ENCODE data around the gene RGPD6. TPM values are rescaled to one million over a fixed set of nuclear protein-coding genes. Genes with fewer than 3 reads are reported as not detected.
"Not testable (repeated sequence)": the region's sequence is repeated elsewhere in the genome, so short reads cannot be mapped to it uniquely, and the experiment has no call there.

RGPD6 gene
- polyA plus RNA-seq (2012; ENCODE audit: missing spikeins): 18.8 TPM

DNA sequence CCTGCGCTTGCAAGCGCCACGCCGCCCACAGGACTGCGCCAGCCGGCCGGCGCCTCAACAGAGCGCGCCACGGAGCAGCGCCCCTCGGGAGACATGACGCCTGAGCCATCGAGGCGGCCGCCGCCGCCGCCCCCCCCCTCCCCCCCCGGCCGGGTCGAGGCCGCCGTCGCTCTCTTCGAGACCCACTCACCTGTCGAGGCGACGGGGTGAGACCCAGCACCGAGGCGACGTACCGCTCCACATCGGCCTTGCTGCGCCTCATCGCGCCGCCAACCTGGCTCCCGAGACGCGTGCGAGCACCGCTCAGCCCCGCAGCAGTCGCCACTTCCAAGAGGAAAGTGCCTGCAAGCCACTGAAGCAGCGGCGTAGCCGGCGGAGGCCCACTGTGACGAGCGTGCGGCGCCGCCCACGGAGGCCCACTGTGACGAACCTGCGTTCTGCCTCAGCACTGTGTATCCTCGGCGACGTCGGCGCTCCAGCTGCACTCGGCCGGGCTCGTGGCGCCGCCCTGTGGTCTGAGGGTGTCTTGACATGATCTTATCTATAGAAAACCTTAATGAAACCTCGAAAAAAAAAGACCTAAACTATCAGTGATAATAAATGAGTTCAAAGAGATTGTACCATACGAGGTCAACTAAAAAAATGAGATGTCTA is at the start of gene RGPD6:
RGPD6 (minus strand) TSS at position 460 of the 654 bp plus-strand sequence; CDS start at position 262, 198 bp downstream.
- peak; percentile 93 for FAIRE-seq
- DNase-seq (ENCODE audit: insufficient read length): not testable (repeated sequence)

- not testable (repeated sequence) for DNase-seq (ENCODE audit: insufficient read length); FAIRE-seq
Observed at GRCh38 chr2:110619326-110619939, 42.4 kb upstream of the RGPD6 start.

DNA sequence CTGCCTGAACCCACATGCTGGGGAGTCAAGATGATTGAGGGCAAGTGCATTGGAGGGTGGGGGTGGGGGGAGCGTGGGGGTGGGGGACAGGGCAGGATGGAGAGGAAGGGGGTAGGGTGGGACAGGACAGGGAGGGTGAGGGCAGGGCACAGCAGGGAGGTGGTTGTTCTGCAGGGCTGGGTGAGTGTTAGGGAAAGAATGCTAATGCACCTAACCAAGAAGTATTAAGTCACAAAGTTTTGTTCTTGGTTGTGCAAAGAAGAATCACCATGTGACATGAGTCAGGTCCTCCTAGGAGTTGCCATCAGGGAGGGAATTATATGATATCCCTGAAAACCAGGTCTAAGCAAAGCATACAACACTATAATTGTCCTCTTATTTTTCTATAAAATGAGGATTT is 36.9 kb upstream of the RGPD6 start:
- DNase-seq (ENCODE audit: insufficient read length); FAIRE-seq: not testable (repeated sequence)

- not testable (repeated sequence) for FAIRE-seq
Observed at GRCh38 chr2:110610613-110611250, 33.7 kb upstream of the RGPD6 start.

GRCh38 chr2:110609843-110610612 is 33.0 kb upstream of the RGPD6 start:
- FAIRE-seq; DNase-seq (ENCODE audit: insufficient read length): not testable (repeated sequence)

More at GRCh38 chr2:110610613-110611250, 33.7 kb upstream of the RGPD6 start:
- not testable (repeated sequence) for DNase-seq (ENCODE audit: insufficient read length)

DNA sequence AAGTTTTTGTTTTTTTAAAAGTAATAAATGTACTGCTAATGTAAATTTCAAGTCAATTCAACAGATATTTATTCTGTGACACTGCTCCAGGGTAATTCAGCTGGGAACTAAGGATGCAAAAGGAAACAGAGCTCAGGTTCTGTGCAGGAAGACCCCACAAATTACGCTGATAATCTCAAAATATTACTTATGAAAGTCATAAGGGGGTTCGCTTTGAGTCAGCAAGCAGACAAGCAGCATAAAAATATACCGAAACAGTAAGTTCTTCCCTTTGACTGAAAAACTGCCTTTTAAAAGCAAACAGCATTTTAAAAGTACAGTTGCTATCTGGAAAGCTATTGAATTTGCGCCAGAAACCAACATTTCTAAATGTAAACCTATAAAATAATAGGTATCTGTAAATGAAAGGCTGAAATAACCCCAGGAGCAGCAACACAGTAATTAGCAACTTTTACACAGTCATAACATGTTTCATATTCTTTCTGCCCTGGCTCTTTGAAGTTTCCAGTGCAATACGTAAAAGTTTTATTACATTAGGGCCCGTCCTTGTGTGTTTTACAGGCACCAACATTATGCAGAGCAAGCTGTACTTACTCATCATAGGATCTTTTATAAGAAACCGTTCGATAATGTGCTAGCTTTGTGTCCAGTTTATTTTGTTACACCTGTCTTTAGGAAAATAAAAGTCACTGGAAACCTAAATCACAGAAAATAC is 31.9 kb upstream of the RGPD6 start:
- FAIRE-seq; DNase-seq (ENCODE audit: insufficient read length): not testable (repeated sequence)

- FAIRE-seq; DNase-seq (ENCODE audit: insufficient read length): not testable (repeated sequence)
Observed at GRCh38 chr2:110605057-110605456, 28.0 kb upstream of the RGPD6 start.

DNA sequence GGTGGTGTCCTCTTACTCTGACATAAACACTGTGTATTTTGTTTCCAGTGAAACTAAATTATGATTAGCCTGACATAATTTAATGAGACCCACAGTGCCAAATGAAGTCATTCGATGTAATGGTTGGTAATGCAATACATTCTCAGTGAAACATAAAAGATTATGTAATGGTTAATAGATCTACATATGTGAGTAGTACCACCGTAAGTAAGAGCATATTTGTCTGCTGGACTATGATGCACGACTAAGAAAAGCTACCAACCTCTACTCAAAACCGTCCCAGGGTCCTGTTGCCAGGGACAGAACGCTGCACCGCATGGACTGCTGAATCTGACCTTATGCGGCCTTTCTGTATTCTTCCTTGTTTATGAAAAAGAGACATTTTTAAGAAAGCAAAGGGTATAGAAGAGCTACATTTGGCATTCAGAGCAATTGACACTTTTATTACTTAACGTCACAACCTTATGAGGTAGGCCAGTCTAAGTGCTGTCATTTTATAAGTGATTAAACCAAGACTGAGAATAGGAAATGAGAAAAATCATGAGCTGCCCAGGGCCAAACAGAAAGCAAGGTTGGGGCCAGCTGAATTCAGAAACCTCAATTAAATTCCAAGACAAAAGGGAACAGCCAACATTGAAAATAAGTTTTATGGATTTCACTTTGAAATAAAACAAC is 27.0 kb upstream of the RGPD6 start:
- not testable (repeated sequence) for DNase-seq (ENCODE audit: insufficient read length); FAIRE-seq

GRCh38 chr2:110602139-110602538 is 25.1 kb upstream of the RGPD6 start:
- not testable (repeated sequence) for DNase-seq (ENCODE audit: insufficient read length); FAIRE-seq

DNA sequence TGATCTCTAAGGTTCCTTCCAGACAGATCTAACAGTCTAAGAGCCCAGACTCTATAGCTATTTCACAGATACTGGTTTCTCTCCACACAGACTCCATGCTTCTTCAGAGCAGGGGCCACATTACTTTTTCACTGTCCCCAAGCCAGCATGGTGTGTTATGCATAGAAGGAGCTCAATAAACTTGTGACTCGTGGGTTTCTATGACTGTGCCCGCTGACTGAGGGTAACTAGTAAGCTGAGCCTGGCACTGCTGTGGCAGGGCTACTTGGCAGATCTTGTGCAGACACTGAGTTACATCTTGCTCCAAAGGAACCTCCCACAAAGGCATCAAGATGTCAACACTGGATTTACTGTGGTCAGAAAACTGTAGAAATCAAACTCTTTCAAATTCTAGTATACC is 15.0 kb upstream of the RGPD6 start:
- not testable (repeated sequence) for DNase-seq (ENCODE audit: insufficient read length); FAIRE-seq

DNA sequence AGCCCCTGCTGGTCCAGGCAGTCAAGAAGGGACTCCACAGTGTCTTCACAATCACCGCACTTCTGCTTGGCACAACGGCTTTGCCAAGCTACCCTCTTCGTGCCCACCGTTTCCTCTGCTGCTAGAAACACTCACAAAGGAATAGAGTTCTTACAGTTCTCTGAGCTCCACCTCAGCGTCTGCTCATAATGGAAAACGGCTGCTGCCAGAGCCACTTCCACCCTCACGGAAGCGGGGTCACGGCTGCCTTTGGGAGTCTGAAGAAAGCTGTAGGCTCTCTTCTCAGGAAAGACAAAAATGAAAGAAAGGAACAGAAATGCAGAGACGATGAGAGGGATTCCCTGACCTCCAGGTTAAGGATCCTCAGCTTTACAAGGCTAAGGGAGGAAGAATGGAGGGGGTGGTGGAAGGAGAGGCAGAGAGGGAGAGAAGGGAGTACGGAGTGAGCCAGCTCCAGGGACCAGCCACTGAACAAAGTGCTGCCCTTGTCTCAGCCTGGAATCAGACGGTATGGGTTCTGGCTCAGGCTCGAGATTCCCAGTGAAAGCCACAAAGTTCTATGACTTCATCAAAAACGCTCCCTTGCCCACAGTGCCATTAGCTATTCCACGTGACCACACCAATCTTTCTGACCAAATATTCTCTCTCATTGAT is 12.8 kb upstream of the RGPD6 start:
- not testable (repeated sequence) for FAIRE-seq; DNase-seq (ENCODE audit: insufficient read length)

- FAIRE-seq; DNase-seq (ENCODE audit: insufficient read length): not testable (repeated sequence)
Observed at GRCh38 chr2:110588520-110588919, 11.5 kb upstream of the RGPD6 start.

DNA sequence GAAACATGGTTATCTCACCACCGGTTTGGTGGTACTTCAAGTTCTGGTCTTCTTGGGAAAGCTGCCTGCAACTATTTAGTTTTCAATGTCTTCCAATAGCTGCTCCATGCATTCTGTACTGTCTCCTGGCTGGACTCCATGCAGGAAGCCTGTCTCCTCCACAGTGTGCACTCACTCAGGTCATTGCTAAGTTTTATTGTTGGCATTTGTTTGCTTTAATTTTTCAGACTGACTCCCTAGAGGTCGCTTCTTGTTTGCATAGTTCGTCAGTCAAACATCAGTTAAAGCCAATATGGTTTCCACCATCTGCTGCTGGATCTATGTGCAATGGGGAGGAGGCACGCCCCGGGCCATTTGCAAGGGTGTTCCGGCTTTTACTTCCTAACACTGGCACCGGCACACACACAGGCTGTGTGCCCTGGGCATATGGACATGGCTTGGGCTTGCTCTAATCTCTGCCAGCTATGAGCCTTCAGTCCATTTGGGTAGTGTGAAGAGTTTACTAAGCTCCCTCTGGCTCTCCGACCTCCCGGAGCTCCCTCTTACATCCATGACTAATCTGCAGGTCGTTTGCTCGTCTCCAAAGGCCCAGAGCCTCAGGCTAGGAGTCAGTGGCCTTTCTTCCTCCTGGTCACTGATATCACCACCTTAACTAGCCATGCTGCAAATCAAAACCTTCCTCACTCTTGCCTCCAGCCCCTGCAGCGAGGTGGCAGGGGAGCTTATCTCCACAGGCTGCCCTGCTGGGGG is 2.4 kb upstream of the RGPD6 start:
- DNase-seq (ENCODE audit: insufficient read length); FAIRE-seq: not testable (repeated sequence)

GRCh38 chr2:110578429-110578828 is 1.4 kb upstream of the RGPD6 start:
- DNase-seq (ENCODE audit: insufficient read length); FAIRE-seq: not testable (repeated sequence)

DNA sequence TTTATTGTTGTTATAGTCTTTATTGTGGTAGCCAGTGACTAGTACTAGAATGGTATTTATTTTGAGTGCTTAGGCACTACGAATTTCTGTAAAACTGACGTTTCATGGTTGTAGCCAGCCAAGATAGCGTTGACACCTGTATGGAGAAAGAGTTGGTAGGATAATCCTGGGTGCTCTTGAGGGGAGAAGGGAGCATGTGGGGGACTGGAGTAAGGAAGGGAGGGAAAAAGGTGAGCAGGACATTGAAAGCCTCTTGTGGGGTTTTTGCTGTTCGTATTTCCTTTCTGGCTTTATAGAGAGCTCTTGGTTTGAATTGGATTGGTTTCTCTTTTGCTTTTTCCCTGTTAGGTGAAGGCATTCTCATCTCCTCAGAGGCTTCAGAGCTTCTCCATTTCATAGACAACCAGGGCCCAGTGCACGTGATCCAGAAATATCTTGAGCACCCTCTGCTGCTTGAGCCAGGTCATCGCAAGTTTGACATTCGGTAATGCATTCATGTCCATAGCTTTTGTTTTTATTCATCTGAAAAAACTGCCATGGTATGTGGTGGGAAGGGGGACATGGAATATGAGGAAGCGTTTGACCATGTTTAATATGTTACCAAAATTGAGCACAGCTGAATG is 77.2 kb downstream of the RGPD6 start:
- not testable (repeated sequence) for DNase-seq (ENCODE audit: insufficient read length); FAIRE-seq

DNA sequence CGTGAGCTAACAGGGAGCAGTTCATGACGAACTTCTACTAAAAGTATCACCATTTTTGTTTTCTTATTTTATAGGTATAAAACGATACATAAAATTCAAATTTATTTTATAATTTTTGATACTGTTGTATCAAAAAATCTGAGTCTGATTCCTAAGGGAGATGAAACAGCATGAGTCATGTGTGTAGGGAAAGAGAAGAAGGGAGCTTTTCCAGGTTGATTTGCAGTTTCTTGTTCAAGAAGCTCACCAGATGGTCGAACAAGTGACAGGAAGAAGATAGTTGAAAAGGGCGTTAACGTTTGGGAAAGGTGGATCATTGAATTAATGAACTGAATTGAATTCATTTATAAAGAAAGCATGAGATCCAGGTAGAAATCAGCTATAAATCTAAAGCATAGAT is 81.0 kb downstream of the RGPD6 start:
- FAIRE-seq; DNase-seq (ENCODE audit: insufficient read length): not testable (repeated sequence)

DNA sequence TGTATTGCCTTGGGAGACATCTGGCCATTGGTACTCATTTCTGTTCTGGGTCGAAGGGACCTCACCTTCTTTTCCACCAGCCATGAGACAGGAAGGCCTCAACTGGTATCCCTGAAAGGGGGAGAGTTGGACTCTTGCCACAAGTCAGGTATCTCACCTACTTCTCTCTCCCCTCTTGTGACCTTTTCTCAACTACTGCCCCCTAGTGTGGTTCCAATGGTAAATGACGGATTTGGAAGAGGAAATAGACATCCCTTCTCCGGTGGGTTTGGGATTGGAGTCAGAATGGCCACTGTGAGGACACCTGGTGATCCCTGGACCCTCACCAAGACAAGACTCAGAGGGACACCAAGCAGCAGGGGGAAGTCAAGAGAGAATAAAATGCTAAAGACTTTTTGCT is 82.5 kb downstream of the RGPD6 start:
- not testable (repeated sequence) for DNase-seq (ENCODE audit: insufficient read length); FAIRE-seq
